Kidney glomerular epithelial cell (primary cell): Measurements from ENCODE around the gene RAB28.

Experiments used
- DNase-seq: peaks from one replicate; lab custom pipeline; 2025; lab: John Stamatoyannopoulos, UW

Gene RAB28

DNA sequence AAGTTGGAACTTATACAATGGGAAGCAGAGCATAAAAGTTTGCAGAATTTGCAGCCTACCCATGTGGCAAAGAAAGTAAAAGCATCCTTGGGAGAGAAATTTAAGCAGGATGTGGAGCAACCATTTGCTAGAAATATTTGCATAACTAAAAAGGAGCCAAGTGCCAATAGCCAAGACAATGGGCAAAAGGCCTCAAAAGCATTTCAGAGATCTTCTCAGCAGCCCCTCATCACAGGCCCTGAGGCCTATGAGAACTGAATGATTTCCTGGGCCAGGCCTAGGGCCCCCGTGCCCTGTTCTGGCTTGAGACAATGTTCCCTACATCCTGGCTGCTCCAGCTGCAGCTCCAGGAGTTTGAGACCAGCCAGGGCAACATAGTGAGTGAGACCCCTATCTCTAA lies 25.3 kb upstream of the RAB28 start:
- DNase-seq: no peak

DNA sequence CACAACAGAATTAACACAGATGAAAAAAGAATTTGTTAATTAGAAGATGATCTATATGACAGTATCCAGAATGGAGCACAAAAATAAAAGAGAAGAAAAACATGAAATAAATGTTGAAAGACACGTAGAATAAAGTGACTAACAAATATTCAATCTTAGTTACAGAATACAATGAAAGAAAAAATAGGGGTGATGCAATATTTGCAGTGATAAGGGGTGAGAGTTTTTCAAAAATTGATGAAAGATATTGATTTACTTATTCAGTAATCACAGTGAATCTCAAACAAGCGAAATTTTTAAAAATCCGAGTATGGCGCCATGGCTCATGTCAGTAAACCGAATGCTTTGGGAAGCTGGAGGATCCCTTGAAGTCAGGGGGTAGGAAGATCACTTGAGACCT lies 20.2 kb upstream of the RAB28 start:
- no peak for DNase-seq

DNA sequence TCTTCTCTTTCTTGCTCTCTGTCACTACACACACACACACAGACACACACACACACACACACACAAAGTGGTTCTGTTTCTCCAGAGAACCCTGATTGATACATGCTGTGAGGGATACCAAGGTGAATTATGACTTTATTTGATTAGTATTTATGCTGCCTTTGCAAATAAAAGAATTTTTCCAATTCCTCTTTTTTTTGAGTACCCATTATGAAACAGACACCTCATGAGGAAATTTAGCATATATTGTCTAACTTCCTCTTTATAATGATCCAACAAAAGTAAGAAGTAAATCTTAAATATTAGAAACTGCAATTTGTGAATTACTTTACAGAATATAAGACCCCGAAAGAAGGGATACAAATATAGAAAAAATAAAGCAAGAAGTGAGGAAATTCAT lies 14.3 kb upstream of the RAB28 start:
- no peak for DNase-seq

DNA sequence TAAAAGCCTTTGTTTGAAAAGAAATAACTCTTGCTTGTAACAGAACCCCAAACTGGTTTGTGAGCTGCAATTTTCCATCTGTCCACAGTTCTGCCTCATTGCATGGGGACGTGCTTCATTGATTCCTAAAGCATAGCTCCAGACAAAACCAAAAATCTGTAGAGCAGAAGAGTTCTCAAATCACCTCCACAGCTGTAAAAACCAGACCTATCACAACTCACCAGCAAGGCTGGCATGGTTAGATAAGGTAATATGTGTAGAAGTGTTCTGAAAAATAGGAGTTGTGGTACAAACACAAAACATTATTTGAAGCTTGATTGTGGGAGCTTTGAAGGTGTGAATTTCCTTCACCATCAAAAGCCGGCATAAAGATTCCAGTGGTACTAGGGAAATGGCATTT lies 12.5 kb upstream of the RAB28 start:
- no peak for DNase-seq

DNA sequence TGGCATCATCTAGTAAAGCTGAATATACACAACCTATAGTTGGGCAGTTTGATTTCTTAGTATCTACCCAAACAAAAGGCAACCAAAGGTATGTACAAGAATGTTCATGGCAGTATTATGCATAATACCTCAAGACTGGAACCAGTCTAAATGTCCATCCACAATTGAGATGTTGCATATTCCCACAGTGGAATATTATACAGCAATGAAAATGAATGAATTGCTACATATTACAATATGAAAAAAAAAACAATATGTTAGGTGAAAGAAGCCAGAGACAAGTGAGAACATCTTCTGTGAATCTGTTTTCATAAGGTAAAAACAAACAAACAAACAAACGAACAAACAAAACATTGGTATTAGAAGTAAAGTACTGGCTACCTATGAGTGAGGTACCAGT lies 11.6 kb upstream of the RAB28 start:
- DNase-seq: no peak

DNA sequence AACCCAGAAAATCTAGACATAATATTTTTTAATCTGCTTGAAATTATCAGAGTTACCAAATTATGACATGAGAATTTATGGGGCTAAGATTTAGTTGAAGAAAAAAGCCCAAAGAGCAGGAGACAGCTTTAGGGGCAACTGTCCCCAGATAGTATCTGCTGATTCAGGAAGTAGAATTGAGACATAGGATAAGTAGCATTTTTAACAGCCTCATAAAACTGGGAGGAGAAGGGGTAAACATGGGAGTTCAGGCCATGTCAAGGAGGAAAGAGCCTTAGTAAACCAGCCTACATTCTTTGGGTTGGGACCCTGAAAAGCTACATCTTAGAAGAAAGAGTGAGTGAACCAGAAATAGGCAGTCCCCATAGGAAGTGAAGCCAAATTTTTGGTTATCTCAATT lies 9.7 kb upstream of the RAB28 start:
- DNase-seq: no peak

DNA sequence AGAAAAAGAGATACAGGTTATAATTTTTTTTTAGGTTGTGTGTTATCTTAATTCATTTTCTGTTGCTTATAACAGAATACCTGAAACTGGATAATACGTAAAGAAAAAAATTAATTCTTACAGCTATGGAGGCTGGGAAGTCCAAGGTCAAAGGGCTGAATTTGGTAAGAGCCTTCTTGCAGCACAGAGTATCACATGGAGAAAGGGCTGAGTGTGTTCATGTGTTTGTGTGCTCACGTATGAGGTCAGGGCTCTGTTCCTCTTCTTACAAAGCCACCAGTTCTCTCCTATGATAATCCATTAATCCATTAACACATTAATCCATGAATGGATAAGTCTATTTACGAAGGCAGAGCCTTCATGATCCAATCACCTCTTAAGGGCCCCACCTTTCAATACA lies 8.6 kb upstream of the RAB28 start:
- no peak for DNase-seq

DNA sequence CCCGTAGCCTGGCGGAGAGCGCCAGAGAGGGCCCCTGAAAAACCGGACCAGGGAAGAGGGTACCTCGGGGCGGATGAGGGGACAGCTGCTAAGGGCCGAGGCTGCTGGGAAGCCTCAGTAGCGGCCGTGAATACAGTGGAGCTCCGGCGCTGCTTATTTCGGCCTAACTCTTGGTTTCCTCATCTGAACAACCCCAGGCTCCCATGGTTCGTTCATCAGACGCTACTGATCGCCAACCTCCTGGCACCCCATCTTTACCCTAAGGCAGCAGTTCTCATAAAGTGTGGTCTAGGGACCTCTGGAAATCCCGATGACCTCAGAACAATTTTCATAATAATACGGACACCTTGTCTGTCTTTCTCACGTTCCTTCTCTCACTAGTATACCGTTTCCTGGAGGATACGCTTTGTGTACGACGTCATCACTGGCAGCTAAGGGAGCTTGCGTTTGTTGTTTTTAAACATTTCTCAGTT lies 645 bp upstream of the RAB28 start:
- DNase-seq: peak; percentile 13

DNA sequence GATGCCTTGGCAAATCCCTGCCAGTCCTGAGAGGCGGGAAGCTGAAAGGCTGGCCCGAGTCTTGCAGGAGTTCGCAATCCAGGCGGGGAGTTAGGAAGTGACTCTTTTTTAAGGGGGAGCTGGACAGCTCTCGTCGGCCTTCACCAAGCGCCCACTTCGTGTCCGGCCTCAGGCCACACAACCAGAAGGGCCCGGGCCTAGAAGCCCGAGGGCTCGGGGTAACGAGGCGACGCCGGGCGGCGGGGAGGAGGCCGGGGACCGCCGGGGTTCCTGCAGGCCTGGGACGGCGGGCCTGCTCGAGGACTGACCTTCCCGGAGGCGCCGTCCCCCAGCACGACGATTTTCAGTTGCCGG lies 395 bp downstream of the RAB28 start:
- DNase-seq: peak; percentile 23

DNA sequence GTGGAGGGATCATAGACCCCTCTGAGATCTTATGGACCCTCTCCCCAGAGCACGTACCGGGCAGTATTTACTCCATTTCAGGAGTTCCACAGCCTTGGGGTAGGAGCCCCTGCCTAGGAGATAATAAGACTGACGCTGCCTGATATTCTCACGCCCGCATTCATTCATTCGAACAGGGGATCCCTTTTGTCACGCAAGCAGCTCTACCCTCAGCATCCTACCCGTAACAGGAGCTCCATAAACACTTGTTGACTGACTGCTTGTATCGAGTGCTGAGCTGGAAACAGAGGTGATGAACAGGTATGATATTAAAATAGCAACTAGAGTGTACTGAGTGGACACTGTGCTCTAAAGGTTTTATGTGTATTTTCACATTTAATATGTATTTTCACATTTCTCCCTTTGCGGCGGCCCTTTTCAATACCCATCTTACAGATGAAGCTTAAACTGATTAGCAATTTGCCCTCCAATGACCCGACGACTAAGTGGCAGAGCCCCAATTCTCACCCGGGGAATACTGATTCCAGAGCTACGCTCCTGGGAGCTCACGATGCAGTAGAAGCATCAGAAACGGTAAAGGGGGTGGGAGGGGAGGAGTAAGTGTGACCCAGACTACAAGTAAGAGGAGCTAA lies 888 bp downstream of the RAB28 start:
- DNase-seq: peak; percentile 4

DNA sequence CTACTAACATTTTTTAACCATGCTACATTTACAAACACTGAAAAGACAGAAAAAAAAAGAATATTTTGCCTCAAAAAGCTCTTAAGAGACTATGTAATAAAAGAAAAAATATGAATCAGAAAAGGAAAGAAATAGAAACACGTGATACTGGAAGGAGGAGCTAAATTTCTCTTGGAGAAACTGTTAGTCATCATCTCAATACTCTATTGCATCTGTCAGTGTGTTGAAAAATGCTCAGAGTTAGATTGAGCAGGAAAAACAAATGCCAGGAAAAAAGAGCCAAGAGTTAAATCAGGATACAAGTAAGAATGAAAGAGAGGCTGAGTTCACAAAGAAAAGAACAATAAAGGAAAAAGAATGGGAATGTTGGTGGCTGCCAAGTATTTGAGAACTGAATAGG lies 2.6 kb downstream of the RAB28 start:
- DNase-seq: peak; percentile 9

DNA sequence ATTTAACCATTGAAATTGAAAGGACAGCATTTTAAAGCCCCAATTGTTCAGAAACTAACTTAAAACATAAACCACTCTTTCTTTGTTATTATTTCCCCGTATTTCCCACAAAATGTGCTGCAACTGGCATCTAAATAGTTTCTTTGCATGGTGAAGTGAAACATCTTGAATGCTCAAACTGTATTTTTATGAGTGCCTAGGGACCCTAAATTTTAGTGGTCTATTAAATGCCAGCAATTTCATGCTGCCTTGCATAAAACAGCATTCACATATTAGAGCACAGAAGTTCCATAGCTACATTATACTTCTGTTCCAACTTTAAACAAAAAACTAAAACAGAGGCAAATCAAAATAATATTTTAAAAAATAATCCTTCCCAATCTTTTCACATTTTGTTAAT lies 5.4 kb downstream of the RAB28 start:
- no peak for DNase-seq

DNA sequence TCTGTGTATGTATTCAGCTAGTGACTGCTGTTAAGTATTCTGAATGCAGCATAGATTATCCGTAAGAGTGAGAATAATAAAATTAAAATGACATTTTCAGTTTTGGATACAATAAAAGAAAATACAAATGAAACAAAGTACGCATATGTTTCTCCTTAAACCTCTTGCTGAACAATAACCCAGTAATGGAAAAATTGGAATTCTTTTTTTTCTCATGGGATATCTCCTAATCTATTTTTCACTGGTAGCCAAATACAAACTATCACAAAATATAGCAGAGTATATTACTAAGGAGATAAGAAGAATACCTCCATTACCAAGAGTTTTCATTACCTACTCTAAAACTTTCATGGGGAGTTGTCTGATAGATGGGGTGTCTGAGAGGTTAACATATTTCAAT lies 6.0 kb downstream of the RAB28 start:
- no peak for DNase-seq

DNA sequence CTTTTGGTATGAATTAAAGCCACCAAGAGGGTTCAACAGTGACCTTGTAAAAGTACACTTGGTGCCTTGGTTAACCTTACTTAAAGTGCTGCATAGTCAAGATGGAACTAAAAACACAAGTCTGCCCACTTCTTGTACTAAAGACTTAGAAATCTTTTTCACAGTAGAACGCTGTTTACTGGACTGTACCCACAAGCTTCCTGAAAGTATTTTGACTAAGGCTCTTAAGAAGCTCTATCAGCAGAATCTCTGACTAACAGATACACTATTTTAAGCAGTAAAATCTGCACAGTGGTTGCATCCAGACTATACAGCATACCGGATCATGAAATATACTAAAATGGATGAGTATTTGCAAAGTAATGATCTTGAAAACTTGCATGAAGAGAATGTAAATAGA lies 7.2 kb downstream of the RAB28 start:
- DNase-seq: peak; percentile 15

DNA sequence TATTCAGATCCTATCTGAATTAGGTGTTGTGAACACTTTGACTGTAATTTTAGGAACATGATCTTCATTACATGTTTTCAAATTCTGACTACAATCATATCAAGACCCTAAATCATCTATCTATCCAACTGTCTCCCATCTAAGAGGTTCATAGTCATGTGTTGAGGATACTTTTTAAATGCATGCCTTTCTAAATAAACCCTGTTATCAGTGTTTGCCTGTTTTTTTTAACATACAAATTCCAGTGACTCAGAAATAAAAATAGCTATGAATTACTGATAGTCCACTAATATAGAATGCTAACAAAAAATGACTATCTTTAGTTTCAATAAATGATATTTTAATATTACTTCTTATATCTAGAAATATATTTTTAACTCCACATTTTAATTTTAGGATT lies 8.0 kb downstream of the RAB28 start:
- DNase-seq: no peak

DNA sequence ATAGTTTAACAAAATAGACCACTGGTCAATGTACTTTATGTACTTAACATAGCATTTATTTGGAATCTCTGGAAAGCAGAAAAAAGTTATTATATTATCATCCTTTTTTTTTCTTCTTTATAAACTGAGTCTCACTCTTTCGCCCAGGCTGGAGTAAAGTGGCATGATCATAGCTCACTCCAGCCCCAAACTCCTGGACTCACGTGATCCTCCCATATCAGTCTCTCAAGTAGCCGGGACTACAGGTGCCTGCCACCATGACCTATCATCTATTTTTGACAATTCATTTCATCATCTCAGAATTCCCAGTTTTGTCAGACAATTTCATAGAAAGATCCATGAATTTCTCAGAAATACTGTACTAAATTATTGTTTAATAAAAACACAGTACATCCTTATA lies 12.7 kb downstream of the RAB28 start:
- no peak for DNase-seq

DNA sequence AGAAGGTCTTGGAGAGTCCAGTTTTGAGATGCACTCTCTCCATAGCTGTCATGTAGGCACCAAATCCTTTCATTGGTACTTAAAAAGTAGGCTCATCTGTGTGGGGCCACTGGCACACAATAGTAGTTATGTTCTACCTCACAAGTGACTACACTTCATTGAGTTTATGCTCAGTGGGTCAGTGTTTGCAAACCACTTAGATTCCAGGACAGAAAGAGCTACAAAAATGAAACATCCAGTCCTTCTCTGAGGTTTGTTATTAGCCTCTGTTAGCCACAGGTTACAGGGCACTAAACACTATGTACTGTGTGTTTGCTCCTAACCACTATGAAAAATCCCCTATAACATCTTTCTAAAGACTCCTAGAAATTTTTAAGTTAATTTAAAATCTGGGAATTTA lies 13.8 kb downstream of the RAB28 start:
- DNase-seq: peak; percentile 5

DNA sequence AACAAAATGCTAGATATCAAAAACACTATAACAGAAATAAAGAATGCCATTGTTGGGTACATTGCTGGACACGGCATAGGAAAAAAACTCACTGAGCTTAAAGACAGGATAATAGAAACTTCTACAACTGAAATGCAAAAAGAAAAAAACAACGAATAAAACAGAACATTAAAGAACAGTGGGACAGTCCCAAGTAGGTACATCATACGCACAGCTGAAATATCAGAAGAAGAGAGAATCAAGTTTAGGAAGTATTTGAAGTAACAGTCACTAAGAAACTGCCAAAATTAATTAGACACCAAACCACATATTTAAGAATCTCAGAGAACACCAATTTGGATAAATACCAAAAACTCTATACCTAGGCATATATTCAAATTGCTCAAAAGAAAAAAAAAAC lies 19.2 kb downstream of the RAB28 start:
- DNase-seq: no peak

DNA sequence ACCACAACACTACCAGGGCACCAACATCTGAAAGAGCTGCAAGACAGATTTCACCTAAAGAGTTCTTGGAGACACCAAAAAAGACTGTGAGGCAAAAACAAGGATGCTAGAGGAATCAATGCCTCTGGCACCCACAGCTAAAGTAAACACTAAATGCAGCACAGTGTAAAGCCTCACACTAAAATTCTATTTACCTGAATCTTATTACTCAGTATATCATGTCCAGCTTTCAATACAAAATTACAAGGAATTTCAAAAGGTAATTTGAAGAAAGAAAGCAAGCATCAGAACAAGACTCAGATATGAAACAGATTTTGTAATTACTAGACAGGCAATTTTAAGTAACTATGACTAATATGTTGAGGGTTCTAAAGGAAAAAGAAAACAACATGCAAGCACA lies 19.6 kb downstream of the RAB28 start:
- no peak for DNase-seq

DNA sequence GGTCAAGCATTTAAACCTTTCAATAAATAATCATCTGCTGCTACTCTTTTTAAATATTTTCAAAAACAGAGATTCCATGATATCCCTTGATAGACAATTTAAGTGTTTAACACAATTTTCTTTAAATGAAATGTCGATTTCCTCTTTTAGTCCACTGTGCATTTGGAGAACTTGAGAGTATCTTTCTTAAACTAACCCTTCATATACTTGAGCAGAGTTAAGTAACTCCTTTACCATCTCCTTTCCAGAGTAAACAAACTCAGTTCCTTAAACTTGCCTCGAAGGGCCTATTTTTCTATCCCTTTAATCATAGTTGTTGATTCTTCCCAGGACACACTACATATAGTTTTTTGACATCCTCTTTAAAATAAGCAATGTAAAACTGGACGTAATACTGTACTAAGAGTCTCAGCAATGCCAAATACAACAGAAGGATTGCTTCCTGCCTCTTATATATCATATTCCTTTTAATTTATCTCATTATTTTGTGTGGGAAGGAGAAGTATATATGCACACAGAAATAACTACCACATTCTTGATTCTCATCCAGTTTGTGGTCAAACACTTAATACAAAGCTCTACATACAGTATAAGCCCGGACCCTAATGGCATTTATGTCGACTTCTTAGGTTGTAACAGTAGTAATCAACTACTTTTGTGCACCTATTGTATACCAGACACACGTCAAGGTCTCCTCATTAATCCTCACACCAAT lies 22.8 kb downstream of the RAB28 start:
- DNase-seq: no peak

DNA sequence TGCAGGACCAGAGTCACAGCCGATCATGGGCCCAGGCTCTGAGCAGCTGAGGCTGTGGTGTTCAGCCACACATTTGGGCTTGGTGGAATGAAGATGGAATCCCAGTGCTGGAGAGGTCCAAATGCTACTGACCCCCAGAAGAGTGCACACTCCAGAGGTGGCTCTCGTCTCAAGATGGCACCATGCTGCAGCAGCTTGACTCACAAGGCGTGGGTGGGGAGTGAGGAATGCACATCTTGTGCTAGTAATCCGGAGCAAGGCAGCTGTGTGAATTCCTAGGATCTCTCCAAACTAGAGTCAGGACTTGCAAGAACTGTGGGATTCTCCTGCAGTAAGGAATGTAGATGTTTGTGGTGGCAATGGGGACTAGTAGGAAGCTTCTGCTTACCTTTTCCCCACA lies 28.7 kb downstream of the RAB28 start:
- DNase-seq: no peak

DNA sequence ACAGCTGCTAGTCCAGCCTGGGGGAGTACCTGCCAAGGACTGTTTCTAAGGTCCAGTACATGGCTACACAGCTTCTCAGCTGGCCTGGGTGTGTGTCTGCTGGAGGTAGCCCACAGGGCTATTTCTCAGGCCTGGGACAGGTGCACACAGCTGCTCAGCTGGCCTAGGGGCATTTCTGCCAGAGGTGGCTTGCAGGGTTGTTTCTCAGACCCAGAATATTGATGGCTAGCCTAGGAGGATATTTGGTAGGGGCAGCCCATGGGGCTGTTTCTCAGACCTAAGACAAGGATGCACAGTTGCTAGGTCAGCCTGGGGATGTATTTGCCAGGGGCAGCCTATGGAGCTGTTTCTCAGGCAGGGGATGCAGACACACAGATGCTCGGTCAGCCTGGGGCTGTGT lies 29.4 kb downstream of the RAB28 start:
- DNase-seq: no peak

DNA sequence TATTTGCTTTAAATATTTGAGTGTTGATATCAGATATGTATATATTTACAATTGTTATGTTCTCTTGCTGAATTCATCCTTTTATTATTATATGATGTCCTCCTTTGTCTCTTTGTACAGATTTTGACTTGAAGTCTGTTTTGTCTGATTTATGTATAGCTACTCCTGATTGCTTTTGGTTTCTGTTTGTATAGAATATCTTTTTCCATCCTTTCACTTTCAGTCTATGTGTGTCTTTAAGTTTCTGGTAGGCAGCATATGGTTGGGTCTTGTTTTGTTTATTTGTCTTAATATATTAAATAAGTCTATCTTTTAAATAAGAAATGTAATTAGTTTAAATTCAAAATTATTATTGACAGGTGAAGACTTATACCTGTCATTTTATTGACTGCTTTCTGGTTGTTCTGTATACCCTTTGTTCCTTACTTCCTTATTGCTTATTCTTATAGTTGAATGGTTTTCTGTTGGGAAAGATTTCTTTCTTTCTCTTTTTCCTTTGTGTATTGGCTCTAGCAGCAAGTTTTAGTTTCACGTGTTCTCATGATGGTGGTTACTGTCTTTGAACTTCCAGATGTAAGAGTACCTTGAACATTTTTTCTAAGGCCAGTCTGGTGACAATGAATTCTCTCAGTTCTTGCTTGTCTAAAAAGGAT lies 31.1 kb downstream of the RAB28 start:
- no peak for DNase-seq

DNA sequence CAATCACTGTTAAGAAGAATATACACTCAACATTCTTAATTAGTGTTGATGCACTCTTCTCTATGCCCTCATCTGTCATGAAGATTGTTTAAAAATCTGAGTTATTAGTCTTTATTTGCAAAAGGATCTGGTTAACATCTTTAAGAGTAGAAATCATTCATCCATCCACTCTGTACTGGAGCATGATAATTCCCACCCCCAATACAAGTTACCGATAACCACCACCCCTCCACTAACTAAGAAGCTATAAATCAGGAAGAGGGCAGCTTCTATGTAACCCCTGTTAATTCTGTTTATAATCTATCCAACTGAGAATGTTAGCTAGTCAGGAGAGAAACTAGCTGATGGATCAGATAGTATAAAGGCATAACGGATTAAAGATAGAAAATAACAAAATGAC lies 34.5 kb downstream of the RAB28 start:
- no peak for DNase-seq
